A673 (cell line): ENCODE data around the gene TIMP1.

Experiments
- CTCF ChIP-seq: fragments of 300-800, 200-600 bp; sonication (generic); conservative IDR thresholded peaks from 2 replicates; pipeline ENCODE4 v1.5.1; 2017; ENCODE audit warnings: low read depth, mild to moderate bottlenecking, antibody characterized with exemption, low read length, moderate library complexity, mixed read lengths
- EZH2 ChIP-seq: fragments of 200-600 bp; sonication (generic); IDR thresholded peaks from 2 replicates; pipeline ENCODE4 v1.6.1; 2017; ENCODE audit warnings: borderline replicate concordance, low read depth, mild to moderate bottlenecking, mixed read lengths, antibody characterized with exemption, low read length; ENCODE audit not compliant: poor library complexity, severe bottlenecking

GRCh38 chrX:47619486-47620302, 37.5 kb downstream of the TIMP1 start, which contains the start of gene SYN1:
- no peak for TF ChIP-seq CTCF
- TF ChIP-seq EZH2: no peak
